Choroid plexus epithelial cell (primary cell): ENCODE measurements around the gene NUBPL.
A peak's percentile ranks its signal among the peaks of the same experiment; 100 is the strongest.
"Not testable (repeated sequence)": the region's sequence is repeated elsewhere in the genome, so short reads cannot be mapped to it uniquely, and the experiment has no call there.

Source experiments
- DNase-seq: peaks from one replicate; pipeline ENCODE4 v3.0.0-alpha.2; 2010; ENCODE audit warnings: low read depth
- H3K4me3 ChIP-seq: 2 replicates; pipeline ENCODE4 v1.5.1; 2011; ENCODE audit warnings: low read depth, mild to moderate bottlenecking, control low read depth, low read length, moderate library complexity
- TF ChIP-seq, protein P1 (sequence below): conservative IDR thresholded peaks from 2 replicates; pipeline ENCODE4 v1.5.1; 2011; ENCODE audit warnings: low read depth, mild to moderate bottlenecking, control low read depth, inconsistent platforms, low read length, moderate library complexity

The NUBPL gene

DNA sequence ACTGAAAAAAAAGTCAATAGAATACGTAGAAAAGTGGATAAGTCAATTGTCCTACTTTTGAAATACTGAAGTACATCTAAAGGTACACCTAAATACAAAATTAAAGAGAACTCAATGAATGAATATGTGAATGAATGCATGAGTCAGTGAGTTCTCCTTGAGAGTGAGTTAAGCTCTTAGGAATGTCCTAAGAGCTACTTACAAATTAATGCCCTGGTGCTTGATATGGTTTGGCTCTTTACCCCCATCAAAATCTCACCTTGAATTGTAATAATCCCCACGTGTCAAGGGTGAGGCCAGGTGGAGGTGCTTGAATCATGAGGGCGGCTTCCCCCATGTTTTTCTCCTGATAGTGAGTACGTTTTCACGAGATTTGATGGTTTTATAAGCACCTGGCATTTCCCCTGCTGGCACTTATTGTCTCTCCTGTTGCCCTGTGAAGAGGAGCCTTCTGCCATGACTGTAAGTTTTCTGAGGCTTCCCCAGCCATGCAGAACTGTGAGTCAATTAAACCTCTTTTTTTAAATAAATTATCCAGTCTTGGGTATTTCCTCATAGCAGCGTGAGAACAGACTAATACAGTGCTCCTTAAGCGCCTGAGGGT is 323.7 kb downstream of the NUBPL start:
- no peak overlapping the region for H3K4me3 ChIP-seq
- TF ChIP-seq, protein P1, sequence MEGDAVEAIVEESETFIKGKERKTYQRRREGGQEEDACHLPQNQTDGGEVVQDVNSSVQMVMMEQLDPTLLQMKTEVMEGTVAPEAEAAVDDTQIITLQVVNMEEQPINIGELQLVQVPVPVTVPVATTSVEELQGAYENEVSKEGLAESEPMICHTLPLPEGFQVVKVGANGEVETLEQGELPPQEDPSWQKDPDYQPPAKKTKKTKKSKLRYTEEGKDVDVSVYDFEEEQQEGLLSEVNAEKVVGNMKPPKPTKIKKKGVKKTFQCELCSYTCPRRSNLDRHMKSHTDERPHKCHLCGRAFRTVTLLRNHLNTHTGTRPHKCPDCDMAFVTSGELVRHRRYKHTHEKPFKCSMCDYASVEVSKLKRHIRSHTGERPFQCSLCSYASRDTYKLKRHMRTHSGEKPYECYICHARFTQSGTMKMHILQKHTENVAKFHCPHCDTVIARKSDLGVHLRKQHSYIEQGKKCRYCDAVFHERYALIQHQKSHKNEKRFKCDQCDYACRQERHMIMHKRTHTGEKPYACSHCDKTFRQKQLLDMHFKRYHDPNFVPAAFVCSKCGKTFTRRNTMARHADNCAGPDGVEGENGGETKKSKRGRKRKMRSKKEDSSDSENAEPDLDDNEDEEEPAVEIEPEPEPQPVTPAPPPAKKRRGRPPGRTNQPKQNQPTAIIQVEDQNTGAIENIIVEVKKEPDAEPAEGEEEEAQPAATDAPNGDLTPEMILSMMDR = no peak
- peak; percentile 57 for DNase-seq

- H3K4me3 ChIP-seq = no peak overlapping the region
- TF ChIP-seq, protein P1 = no peak
- DNase-seq = peak; percentile 37
Measured at GRCh38 chr14:31886156-31886835, 325.1 kb downstream of the NUBPL start.

GRCh38 chr14:31887929-31888580 is 326.9 kb downstream of the NUBPL start:
- no peak for DNase-seq
- H3K4me3 ChIP-seq = no peak overlapping the region
- TF ChIP-seq, protein P1 = no peak

DNA sequence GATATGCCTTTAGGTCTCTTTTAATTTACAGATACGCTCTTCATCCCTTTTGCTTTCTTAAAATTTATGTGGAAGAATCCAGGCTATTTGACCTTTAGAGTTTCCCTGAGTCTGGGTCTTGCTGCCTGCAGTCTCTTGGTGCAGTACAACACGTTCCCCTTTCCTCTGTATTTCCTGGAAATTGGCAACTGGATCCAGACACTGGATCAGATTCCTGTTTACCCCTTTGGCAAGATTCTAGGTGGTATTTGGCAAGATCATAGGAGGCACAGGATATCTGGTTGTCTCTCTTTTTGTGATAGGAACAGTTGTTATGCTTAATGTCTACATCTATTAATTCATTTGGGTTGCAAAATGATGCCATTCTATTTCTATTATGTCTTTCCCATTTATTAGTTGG is 328.1 kb downstream of the NUBPL start:
- DNase-seq = no peak
- H3K4me3 ChIP-seq = no peak overlapping the region
- TF ChIP-seq, protein P1 = no peak

DNA sequence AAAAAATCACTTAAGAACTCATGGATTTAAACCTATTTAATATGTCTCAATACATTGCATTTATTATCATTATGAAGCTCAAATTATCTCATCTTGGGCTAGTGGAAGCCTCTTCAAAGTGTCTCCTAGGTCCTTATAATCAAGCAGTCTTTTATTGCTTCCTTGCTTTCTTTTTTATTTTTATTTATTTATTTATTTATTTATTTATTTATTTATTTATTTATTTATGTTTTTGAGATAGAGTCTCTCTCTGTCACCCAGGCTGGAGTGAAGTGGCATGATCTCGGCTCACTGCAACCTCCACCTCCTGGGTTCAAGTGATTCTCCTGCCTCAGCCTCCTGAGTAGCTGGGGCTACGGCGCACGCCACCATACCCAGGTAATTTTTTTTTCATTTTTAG is 329.0 kb downstream of the NUBPL start:
- not testable (repeated sequence) for DNase-seq, H3K4me3 ChIP-seq

- TF ChIP-seq, protein P1 = no peak
- no peak overlapping the region for H3K4me3 ChIP-seq
- no peak for DNase-seq
Measured at GRCh38 chr14:31893221-31893757, 332.1 kb downstream of the NUBPL start.

DNA sequence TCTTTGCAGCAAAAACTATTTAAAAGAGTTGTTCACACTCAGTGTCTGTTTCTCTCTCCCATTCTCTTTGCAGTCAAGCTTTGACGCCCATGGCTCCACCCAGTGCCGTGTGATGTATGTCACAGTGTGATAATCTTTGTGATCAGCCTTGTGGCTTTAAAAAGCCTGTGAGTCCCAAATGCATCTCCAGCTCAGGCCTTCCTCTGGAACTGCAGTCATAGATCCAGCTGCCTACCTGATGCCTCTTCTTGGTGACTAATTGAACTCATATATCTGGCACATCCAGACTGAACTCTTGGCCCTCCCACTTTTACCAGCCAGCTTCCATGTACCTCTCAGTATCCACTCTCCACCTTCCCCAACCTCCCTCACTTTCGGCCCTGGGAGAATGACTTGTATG is 333.1 kb downstream of the NUBPL start:
- TF ChIP-seq, protein P1 = no peak
- H3K4me3 ChIP-seq = no peak overlapping the region
- DNase-seq = no peak
